ENCODE data around the gene CHCHD3.

- no peak for TF ChIP-seq POLR2AphosphoS5 (IDR thresholded peaks at IDR 0.05; ENCODE audit: insufficient read depth in 1 of 2, low read depth in 1 of 2)
- TF ChIP-seq CTCF (IDR thresholded peaks at IDR 0.05): no peak
- TF ChIP-seq POLR2A (IDR thresholded peaks at IDR 0.05): no peak
Measured at GRCh38 chr7:132999845-133000244, 82.0 kb downstream of the CHCHD3 start.

Data from vagina (tissue), 2 donors.